Panc1 (cell line): ENCODE results near the gene UFSP2. TPM values are rescaled to one million over a fixed set of nuclear protein-coding genes. Genes with fewer than 3 reads are reported as not detected.

ENCODE experiments used
- ATAC-seq: fragments of 200-7000 bp; cut with Tn5 transposase; 2 replicates; pipeline ENCODE4 v1.9.1; 2020; ENCODE audit warnings: mild to moderate bottlenecking, moderate library complexity
- BruUV-seq: library from RNA; stranded (reverse); fragments of 400-500 nt; replicated peaks from 2 replicates; lab custom pipeline; 2021; lab: Mats Ljungman, UMichigan
- CTCF ChIA-PET: fragments of 300-600 bp; sonication (Branson Sonifier 250); formaldehyde crosslinking; loops from one replicate; lab custom pipeline; 2022; ENCODE audit warnings: antibody characterized with exemption; lab: Charles Lee
- POLR2A ChIA-PET: fragments of 300-600 bp; sonication (Branson Sonifier 250); formaldehyde crosslinking; loops from one replicate; lab custom pipeline; 2022; ENCODE audit warnings: antibody characterized with exemption; lab: Charles Lee
- DNase-seq: peaks from one replicate; pipeline ENCODE4 v3.0.0-alpha.2; 2010; ENCODE audit warnings: low read depth, low spot score
- H3K27ac ChIP-seq: 2 replicates; pipeline ENCODE4 v1.5.1; 2011; ENCODE audit warnings: mild to moderate bottlenecking, low read length, inconsistent platforms
- H3K27me3 ChIP-seq: fragments of 200-500 bp; sonication (Bioruptor generic); 2 replicates; pipeline ENCODE4 v1.6.0; 2014; ENCODE audit warnings: low read length, inconsistent platforms; ENCODE audit not compliant: control insufficient read depth, insufficient read depth
- H3K36me3 ChIP-seq: fragments of 200-500 bp; sonication (Bioruptor generic); 2 replicates; pipeline ENCODE4 v1.5.1; 2014; ENCODE audit warnings: inconsistent platforms, mild to moderate bottlenecking, low read length, moderate library complexity; ENCODE audit not compliant: control insufficient read depth, insufficient read depth
- H3K4me1 ChIP-seq: 2 replicates; pipeline ENCODE4 v1.5.1; 2011; ENCODE audit warnings: inconsistent platforms, mild to moderate bottlenecking, low read length, moderate library complexity; ENCODE audit not compliant: control insufficient read depth, insufficient read depth
- H3K4me3 ChIP-seq, 2 experiments: 2 replicates each; pipeline ENCODE4 v1.5.1; 2011 to 2012; ENCODE audit warnings: low read depth in 2 of 2, low read length in 2 of 2, mild to moderate bottlenecking in 2 of 2, inconsistent platforms in 1 of 2, moderate library complexity in 1 of 2
- H3K9me3 ChIP-seq: fragments of 200-500 bp; sonication (Bioruptor generic); 2 replicates; pipeline ENCODE4 v1.5.1; 2014; ENCODE audit warnings: low read depth, mild to moderate bottlenecking, inconsistent platforms, low read length, moderate library complexity; ENCODE audit not compliant: control insufficient read depth, insufficient read depth
- POLR2AphosphoS5 ChIP-seq: IDR thresholded peaks from 2 replicates; pipeline ENCODE4 v1.6.1; 2012; ENCODE audit warnings: mild to moderate bottlenecking, low read depth, low read length, moderate library complexity
- SIN3A ChIP-seq: IDR thresholded peaks from 2 replicates; pipeline ENCODE4 v1.6.1; 2012; ENCODE audit warnings: low read depth, mild to moderate bottlenecking, low read length, moderate library complexity, borderline replicate concordance; ENCODE audit not compliant: insufficient read depth
- TCF7L2 ChIP-seq: IDR thresholded peaks from 2 replicates; pipeline ENCODE4 v1.6.1; 2011; ENCODE audit warnings: mild to moderate bottlenecking, low read depth, low read length, inconsistent platforms
- in situ Hi-C: cut with HindIII; loops from 2 replicates; pipeline ENCODE4 v1.10.0; 2016; ENCODE audit warnings: low sequenced_read_pairs, low pct_unique_long_range_greater_than_20kb
- intact Hi-C: fragments of 100-400 bp; cut with micrococcal nuclease; formaldehyde crosslinking; loops from one replicate; pipeline ENCODE4 v1.10.0; 2022; ENCODE audit not compliant: unreplicated experiment
- total RNA-seq: library from RNA; stranded (reverse); gene quantifications from one replicate; pipeline ENCODE4 v1.2.1, GENCODE V29; 2021; ENCODE audit not compliant: unreplicated experiment
- TF ChIP-seq, protein P1 (sequence below), 2 experiments: IDR thresholded peaks; 2 replicates each; pipeline ENCODE4 v1.6.1; 2011 to 2012; ENCODE audit warnings: low read depth in 2 of 2, control low read depth in 1 of 2, low read length in 1 of 2, mild to moderate bottlenecking in 1 of 2, moderate library complexity in 1 of 2; ENCODE audit not compliant: insufficient read depth in 1 of 2
- TF ChIP-seq, protein P2 (sequence below): fragments of 450-650 bp; IDR thresholded peaks from 2 replicates; pipeline ENCODE4 v1.5.1; 2017; ENCODE audit warnings: mild to moderate bottlenecking

Gene UFSP2
- total RNA-seq, 1 experiment from 2014 or later = 17.0 TPM

DNA sequence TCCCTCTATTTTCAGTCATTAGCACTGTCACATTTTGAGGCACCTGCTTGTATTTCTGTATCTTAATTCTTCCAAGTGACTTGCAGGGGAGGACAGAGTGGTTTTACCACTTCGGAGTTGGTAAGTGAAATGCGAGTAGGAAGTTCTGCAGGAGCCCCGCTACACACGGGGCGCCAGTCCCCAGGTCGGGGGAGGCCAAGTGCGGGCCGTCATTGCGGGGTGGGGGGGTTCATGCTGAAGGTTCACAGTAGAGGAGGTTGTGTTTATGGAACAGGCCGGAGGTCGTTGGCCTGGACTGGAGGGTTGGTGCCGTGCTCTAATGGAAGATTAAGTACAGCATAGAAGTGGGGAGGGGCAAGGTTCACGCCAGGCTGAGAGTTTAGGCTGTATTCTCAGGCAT lies 74.1 kb downstream of the UFSP2 start:
- intact Hi-C loops = no loop called here
- Histone ChIP-seq H3K27ac (no peak overlapping the region), H3K4me3 (no peak overlapping the region), H3K4me1 (no peaks in the 10 kb centered on the region), H3K9me3 (no peaks in the 10 kb centered on the region), H3K36me3 (no peaks in the 10 kb centered on the region; the same call in 1 of the 2 replicates), H3K27me3 (no peaks in the 10 kb centered on the region)
- BruUV-seq = no TSS peak
- CTCF ChIA-PET = no interaction called here
- DNase-seq = no peak
- ATAC-seq = no peak
- no peak for TF ChIP-seq TCF7L2
- TF ChIP-seq POLR2AphosphoS5 = no peak
- TF ChIP-seq SIN3A = no peak
- TF ChIP-seq, protein P1, sequence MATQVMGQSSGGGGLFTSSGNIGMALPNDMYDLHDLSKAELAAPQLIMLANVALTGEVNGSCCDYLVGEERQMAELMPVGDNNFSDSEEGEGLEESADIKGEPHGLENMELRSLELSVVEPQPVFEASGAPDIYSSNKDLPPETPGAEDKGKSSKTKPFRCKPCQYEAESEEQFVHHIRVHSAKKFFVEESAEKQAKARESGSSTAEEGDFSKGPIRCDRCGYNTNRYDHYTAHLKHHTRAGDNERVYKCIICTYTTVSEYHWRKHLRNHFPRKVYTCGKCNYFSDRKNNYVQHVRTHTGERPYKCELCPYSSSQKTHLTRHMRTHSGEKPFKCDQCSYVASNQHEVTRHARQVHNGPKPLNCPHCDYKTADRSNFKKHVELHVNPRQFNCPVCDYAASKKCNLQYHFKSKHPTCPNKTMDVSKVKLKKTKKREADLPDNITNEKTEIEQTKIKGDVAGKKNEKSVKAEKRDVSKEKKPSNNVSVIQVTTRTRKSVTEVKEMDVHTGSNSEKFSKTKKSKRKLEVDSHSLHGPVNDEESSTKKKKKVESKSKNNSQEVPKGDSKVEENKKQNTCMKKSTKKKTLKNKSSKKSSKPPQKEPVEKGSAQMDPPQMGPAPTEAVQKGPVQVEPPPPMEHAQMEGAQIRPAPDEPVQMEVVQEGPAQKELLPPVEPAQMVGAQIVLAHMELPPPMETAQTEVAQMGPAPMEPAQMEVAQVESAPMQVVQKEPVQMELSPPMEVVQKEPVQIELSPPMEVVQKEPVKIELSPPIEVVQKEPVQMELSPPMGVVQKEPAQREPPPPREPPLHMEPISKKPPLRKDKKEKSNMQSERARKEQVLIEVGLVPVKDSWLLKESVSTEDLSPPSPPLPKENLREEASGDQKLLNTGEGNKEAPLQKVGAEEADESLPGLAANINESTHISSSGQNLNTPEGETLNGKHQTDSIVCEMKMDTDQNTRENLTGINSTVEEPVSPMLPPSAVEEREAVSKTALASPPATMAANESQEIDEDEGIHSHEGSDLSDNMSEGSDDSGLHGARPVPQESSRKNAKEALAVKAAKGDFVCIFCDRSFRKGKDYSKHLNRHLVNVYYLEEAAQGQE (IDR thresholded peaks at IDR 0.05; ENCODE audit: insufficient read depth in 1 of 2, low read depth in 2 of 2, low read length in 1 of 2) = no peak
- TF ChIP-seq, protein P2, sequence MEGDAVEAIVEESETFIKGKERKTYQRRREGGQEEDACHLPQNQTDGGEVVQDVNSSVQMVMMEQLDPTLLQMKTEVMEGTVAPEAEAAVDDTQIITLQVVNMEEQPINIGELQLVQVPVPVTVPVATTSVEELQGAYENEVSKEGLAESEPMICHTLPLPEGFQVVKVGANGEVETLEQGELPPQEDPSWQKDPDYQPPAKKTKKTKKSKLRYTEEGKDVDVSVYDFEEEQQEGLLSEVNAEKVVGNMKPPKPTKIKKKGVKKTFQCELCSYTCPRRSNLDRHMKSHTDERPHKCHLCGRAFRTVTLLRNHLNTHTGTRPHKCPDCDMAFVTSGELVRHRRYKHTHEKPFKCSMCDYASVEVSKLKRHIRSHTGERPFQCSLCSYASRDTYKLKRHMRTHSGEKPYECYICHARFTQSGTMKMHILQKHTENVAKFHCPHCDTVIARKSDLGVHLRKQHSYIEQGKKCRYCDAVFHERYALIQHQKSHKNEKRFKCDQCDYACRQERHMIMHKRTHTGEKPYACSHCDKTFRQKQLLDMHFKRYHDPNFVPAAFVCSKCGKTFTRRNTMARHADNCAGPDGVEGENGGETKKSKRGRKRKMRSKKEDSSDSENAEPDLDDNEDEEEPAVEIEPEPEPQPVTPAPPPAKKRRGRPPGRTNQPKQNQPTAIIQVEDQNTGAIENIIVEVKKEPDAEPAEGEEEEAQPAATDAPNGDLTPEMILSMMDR = no peak
- in situ Hi-C loops = no loop called here
- POLR2A ChIA-PET = no interaction called here

Other genes with a start within 250 kb of the UFSP2 start
- gene CFAP97, start 222.0 kb downstream of the UFSP2 start, total RNA-seq = 39.0 TPM
- 16.7 TPM for gene SNX25, start 216.4 kb downstream of the UFSP2 start, total RNA-seq
- gene LRP2BP, start 30.0 kb downstream of the UFSP2 start, total RNA-seq = 0.33 TPM
- 5.1 TPM for gene ANKRD37, start 29.1 kb downstream of the UFSP2 start, total RNA-seq
- gene CCDC110, start 45.8 kb upstream of the UFSP2 start, total RNA-seq = 0.05 TPM
- 0.10 TPM for gene PDLIM3, start 109.5 kb upstream of the UFSP2 start, total RNA-seq